Ovary (tissue), 9 donors: ENCODE measurements around the gene ADAMTS7. TPM values are rescaled to one million over a fixed set of nuclear protein-coding genes. Genes with fewer than 3 reads are reported as not detected.

Experiments
- DNase-seq, 5 donors: peaks; one replicate each; pipeline ENCODE4 v3.0.0-alpha.2; 2019 to 2020
- H3K27ac ChIP-seq, 2 donors: fragments of 200-600 bp; one replicate each; pipeline versions ENCODE4 v1.5.1 to v1.8.0; 2019 to 2022
- H3K27me3 ChIP-seq: fragments of 200-600 bp; one replicate; pipeline ENCODE4 v1.8.0; 2022
- H3K36me3 ChIP-seq: fragments of 200-600 bp; sonication (generic); one replicate; pipeline ENCODE4 v1.5.1; 2019
- H3K4me1 ChIP-seq: one replicate; pipeline ENCODE4 v1.8.1; 2013; ENCODE audit warnings: mild to moderate bottlenecking, moderate library complexity; ENCODE audit not compliant: insufficient read depth
- H3K4me3 ChIP-seq: fragments of 200-600 bp; sonication (generic); one replicate; pipeline ENCODE4 v1.5.1; 2017
- H3K9me3 ChIP-seq, 2 donors: fragments of 200-600 bp in 1 of 2; sonication (generic) in 1 of 2; one replicate each; pipeline versions ENCODE4 v1.5.1 to v1.8.1; 2013 to 2019; ENCODE audit warnings: mild to moderate bottlenecking in 1 of 2, moderate library complexity in 1 of 2
- CTCF ChIP-seq, 3 donors: fragments of 450-650 bp in 2 of 3; fragments of 200-600 bp in 1 of 3; IDR thresholded peaks; one replicate each; pipeline versions ENCODE4 v1.5.1 to v1.8.0; 2016 to 2022; ENCODE audit warnings: antibody characterized with exemption in 3 of 3, mild to moderate bottlenecking in 1 of 3
- EP300 ChIP-seq: sonication (generic); formaldehyde crosslinking; IDR thresholded peaks from one replicate; pipeline ENCODE4 v1.6.1; 2017; ENCODE audit warnings: antibody characterized with exemption
- POLR2A ChIP-seq: fragments of 450-650 bp; IDR thresholded peaks from one replicate; pipeline ENCODE4 v1.6.1; 2017; ENCODE audit warnings: antibody characterized with exemption, mild to moderate bottlenecking, moderate library complexity
- WGBS, 3 donors: extraction: QIAGEN DNeasy Blood & Tissue Kit in 1 of 3; methylation state at CpG; one replicate each; pipeline versions ENCODE4 v1.1.5 to v1.1.7; 2013 to 2017; 5-methylcytosine and 5-hydroxymethylcytosine counted together
- intact Hi-C, 4 donors: fragments of 100-400 bp; cut with DNase I; formaldehyde crosslinking; loops; one replicate each; pipeline versions ENCODE4 v1.11.0 to v1.15.1; 2022 to 2023
- polyA plus RNA-seq, 2 donors: library from polyadenylated mRNA; stranded (reverse); fragments of 200-250 nt in 1 of 2; fragments of 350-450 nt in 1 of 2; fragmentation: Illumina TruSeq in 1 of 2; extraction: RNeasy Lipid Tissue Mini Kit (QIAGEN cat#74804) in 1 of 2; gene quantifications; one replicate each; pipeline ENCODE4 v1.2.3, GENCODE V29; 2013 to 2014
- total RNA-seq, 7 donors: library from RNA; depleted of rRNA in 2 of 7; stranded (reverse); fragments of >200 nt in 2 of 7; fragmentation: NEBNext Ultra II Directional in 3 of 7; extraction: Animal tissue kit (Norgen Biotek cat#: 25700) in 3 of 7; gene quantifications; one replicate each; pipeline versions ENCODE4 v1.1.0 to v1.2.4, GENCODE V29; 2016 to 2023
- donor health status: DM: no; HTN: no; CAD: no; lungs with moderate emphysema.
- donor health status: DM: no; HTN: no; CAD: no.
- donor health status: Bipolar disorder and iron deficiency.
- donor health status: DM: yes; HTN: yes; CAD: no.
- donor health status: DM: no; HTN: no; CAD: no.
- donor health status: DM: yes; HTN: yes; CAD: no.

Gene ADAMTS7
- total and polyA plus RNA-seq, 9 donors = 2.1 to 16.5 (median 8.5) TPM

- WGBS, 3 donors = 89 to 92% (median 91%) methylated on average over 70 to 73 of the region's 73 CpGs
- no peak for DNase-seq
- TF ChIP-seq EP300 (no peak), CTCF (IDR thresholded peaks at IDR 0.05) (no peak), POLR2A (no peak)
- Histone ChIP-seq H3K36me3 (no peaks in the 10 kb centered on the region), H3K27ac (no peak overlapping the region), H3K27me3 (no peaks in the 10 kb centered on the region), H3K9me3 (no peaks in the 10 kb centered on the region), H3K4me3 (no peak overlapping the region), H3K4me1 (peaks cover 2% of the 10 kb centered on the region)
- intact Hi-C loops = no loop called here
Measured at GRCh38 chr15:78831229-78832207, 20.3 kb upstream of the ADAMTS7 start.

GRCh38 chr15:78830514-78831228 is 19.4 kb upstream of the ADAMTS7 start:
- no peaks in the 10 kb centered on the region for H3K9me3 ChIP-seq
- no peak overlapping the region for H3K27ac ChIP-seq
- peaks cover 3% of the 10 kb centered on the region for H3K4me1 ChIP-seq
- intact Hi-C loops = no loop called here
- TF ChIP-seq CTCF (IDR thresholded peaks at IDR 0.05) (no peak), EP300 (no peak), POLR2A (no peak)
- no peaks in the 10 kb centered on the region for H3K27me3 ChIP-seq
- H3K4me3 ChIP-seq = no peak overlapping the region
- no peak for DNase-seq
- no peaks in the 10 kb centered on the region for H3K36me3 ChIP-seq
- WGBS, 3 donors = 44 to 67% (median 53%) methylated on average over 51 to 52 of the region's 52 CpGs

GRCh38 chr15:78828920-78829319 is 17.7 kb upstream of the ADAMTS7 start:
- Histone ChIP-seq H3K27ac (no peak overlapping the region), H3K4me3 (no peak overlapping the region), H3K36me3 (no peaks in the 10 kb centered on the region), H3K9me3 (no peaks in the 10 kb centered on the region), H3K4me1 (peaks cover 5% of the 10 kb centered on the region), H3K27me3 (no peaks in the 10 kb centered on the region)
- TF ChIP-seq POLR2A = no peak
- no peak for TF ChIP-seq EP300
- no peak for TF ChIP-seq CTCF (IDR thresholded peaks at IDR 0.05)
- WGBS, 3 donors = 83 to 99% (median 92%) methylated on average over 2 of the region's 2 CpGs
- DNase-seq = no peak
- intact Hi-C loops = no loop called here

GRCh38 chr15:78822514-78822913 is 11.2 kb upstream of the ADAMTS7 start:
- no peak for DNase-seq
- Histone ChIP-seq H3K27me3 (no peaks in the 10 kb centered on the region), H3K4me1 (peaks cover 5% of the 10 kb centered on the region), H3K4me3 (no peak overlapping the region), H3K9me3 (no peaks in the 10 kb centered on the region), H3K36me3 (no peaks in the 10 kb centered on the region), H3K27ac (no peak overlapping the region)
- WGBS, 3 donors = 61 to 64% (median 63%) methylated on average over 3 of the region's 3 CpGs
- TF ChIP-seq EP300 (no peak), CTCF (IDR thresholded peaks at IDR 0.05) (no peak), POLR2A (no peak)
- intact Hi-C loops = loop anchor here in 1 of 4 donors (5.0 kb wide), 1 partner anchor 1475 kb away; no protein-coding TSS in a partner anchor
